KOPT-K1 (cell line): ENCODE data around the gene DUSP12.
"Not testable (repeated sequence)": the region's sequence is repeated elsewhere in the genome, so short reads cannot be mapped to it uniquely, and the experiment has no call there.

ENCODE experiments used
- H3K27ac ChIP-seq: fragments of 200-600 bp; sonication (generic); 2 replicates; pipeline ENCODE4 v1.5.1; 2016; ENCODE audit warnings: antibody characterized with exemption, mild to moderate bottlenecking, low read depth, low read length; ENCODE audit not compliant: poor library complexity, severe bottlenecking
- H3K36me3 ChIP-seq: fragments of 200-600 bp; sonication (generic); 2 replicates; pipeline ENCODE4 v1.5.1; 2017; ENCODE audit warnings: antibody characterized with exemption, mild to moderate bottlenecking, low read length, moderate library complexity; ENCODE audit not compliant: insufficient read depth
- H3K9me3 ChIP-seq: fragments of 200-600 bp; sonication (generic); 2 replicates; pipeline ENCODE4 v1.5.1; 2017; ENCODE audit warnings: antibody characterized with exemption, low read length, mild to moderate bottlenecking; ENCODE audit not compliant: insufficient read depth, poor library complexity, severe bottlenecking

DUSP12 gene

DNA sequence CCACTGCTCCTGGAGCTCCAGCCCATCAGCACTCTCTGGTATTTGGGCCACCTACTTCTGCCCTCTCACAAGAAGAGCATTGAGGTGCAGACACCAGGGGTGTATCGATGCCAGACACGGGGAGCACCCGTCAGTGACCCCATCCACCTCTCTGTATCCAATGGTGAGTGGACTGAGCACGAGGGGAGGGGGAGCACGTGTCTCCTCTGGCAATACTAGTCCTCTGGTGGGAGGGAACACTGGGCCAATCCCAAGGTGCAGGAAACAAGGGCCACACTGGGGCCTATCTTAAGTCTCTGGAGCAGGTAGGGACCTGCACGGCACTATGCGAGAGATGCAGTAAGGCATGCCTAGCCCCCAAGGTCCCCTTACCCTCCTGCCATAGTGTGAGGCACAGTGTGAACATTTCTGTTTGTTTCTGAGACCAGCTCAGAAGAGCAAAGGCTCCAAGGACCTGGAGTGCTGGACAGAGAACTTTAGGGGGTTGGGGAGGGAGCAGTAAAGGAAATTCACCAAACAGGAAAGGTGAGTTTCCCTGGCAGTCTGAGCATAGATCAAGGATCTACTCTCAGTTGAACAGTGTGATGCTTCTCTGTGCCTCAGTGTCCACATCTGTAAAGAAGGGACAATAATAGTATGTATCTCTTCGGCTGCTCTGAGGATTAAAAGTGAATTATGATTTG lies 26.0 kb upstream of the DUSP12 start:
- Histone ChIP-seq H3K9me3 (no peaks in the 10 kb centered on the region), H3K36me3 (no peaks in the 10 kb centered on the region), H3K27ac (no peak overlapping the region)

GRCh38 chr1:161725258-161725907 lies 24.2 kb upstream of the DUSP12 start:
- H3K9me3 ChIP-seq, H3K27ac ChIP-seq, H3K36me3 ChIP-seq: not testable (repeated sequence)

DNA sequence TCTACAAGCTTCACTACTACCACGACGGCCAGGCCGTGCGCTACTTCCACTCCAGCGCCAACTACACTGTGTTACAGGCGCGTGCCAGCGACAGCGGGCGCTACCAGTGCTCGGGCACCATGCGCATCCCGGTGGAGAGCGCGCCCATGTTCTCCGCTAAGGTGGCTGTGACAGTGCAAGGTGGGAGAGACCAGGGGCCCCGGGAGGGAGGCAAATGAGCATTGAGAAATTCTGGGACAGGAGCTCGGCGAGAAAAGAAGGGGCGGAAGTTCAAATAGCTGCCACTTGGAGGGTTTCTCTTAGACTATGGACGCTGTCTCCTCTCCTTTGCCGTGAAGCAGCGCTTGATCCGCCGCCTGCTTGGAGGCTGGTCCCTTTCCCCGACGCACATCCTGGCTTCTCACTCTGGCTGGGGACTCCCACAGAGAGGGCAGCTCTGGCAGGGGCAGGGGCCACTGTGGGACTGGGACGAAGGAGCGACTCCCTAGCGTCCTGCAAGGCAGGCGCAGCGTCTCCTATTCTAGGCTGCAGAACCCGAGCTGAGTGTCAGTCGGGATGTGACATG lies 23.6 kb upstream of the DUSP12 start:
- Histone ChIP-seq H3K9me3 (no peaks in the 10 kb centered on the region), H3K36me3 (no peaks in the 10 kb centered on the region), H3K27ac (no peak overlapping the region)

GRCh38 chr1:161726473-161727255 lies 22.9 kb upstream of the DUSP12 start:
- H3K36me3 ChIP-seq: no peaks in the 10 kb centered on the region
- H3K9me3 ChIP-seq: no peaks in the 10 kb centered on the region
- no peak overlapping the region for H3K27ac ChIP-seq

- Histone ChIP-seq H3K36me3 (no peaks in the 10 kb centered on the region), H3K27ac (no peak overlapping the region), H3K9me3 (no peaks in the 10 kb centered on the region)
Measured at GRCh38 chr1:161727256-161727924, 22.2 kb upstream of the DUSP12 start.

- Histone ChIP-seq H3K27ac (no peak overlapping the region), H3K9me3 (no peaks in the 10 kb centered on the region), H3K36me3 (no peaks in the 10 kb centered on the region)
Measured at GRCh38 chr1:161728376-161729226, 21.0 kb upstream of the DUSP12 start.

DNA sequence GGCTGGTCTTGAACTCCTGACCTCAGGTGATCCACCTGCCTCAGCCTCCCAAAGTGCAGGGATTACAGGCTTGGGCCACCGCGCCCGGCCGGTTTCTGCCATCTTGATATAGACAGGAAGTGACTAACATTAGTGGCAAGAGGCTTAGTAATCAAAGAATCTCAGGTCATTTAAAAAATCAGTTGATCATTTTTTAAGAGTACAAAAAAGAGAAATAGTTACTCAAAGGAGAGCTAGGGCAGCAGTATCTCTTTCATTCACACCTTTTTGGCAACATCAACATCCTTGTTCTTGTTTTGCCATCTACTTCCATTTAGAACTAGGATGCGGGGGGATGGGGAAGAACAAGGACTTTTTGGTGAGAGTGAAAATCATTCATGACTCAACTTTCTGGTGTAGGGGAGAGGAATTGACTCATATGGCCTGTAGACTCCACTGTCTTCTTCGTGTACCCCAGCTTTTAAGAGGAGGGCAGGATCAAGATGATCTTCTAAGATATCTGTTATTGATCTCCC lies 19.5 kb upstream of the DUSP12 start:
- H3K27ac ChIP-seq: no peak overlapping the region
- no peaks in the 10 kb centered on the region for H3K9me3 ChIP-seq
- H3K36me3 ChIP-seq: no peaks in the 10 kb centered on the region

DNA sequence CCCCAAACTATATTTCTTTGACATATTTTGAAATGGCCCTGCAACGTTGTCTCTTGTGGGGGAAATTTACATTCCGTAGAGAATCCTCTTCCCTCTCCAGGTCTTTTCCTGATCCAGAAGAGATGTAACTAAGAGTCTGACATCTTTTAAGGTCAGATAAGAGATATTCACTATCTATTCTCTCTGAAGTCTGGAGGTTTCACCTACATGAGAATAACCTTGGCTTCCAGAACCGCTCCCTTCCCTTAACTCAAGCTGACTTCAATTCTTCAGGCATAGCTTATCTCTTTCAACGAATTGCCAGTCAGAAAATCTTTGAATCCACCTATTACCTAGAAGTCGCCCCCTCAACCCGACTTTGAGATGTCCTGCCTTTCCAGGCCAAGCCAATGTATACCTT lies 18.3 kb upstream of the DUSP12 start:
- Histone ChIP-seq H3K36me3 (no peaks in the 10 kb centered on the region), H3K27ac (no peak overlapping the region), H3K9me3 (no peaks in the 10 kb centered on the region)

- H3K27ac ChIP-seq: no peak overlapping the region
- no peaks in the 10 kb centered on the region for H3K9me3 ChIP-seq
- no peaks in the 10 kb centered on the region for H3K36me3 ChIP-seq
Measured at GRCh38 chr1:161731981-161732718, 17.4 kb upstream of the DUSP12 start.

DNA sequence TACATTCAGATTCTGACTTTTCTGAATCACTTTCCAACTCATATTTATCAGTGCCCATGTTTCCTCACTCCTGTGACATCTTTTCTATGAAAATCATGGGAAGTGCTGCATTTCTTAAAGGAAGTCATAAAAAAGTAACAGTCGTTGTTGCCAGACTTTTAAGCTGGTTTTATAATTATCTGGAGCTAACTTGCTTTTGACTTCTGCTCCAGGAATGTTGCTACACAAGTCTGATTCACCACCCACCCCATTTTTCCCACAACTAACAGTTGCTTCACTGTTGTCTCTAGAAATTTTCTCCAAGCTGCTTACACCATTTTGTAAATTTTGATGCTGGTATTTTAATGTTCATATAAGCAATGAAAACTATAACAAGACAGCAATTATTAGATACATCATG lies 16.1 kb upstream of the DUSP12 start:
- Histone ChIP-seq H3K36me3 (no peaks in the 10 kb centered on the region), H3K9me3 (no peaks in the 10 kb centered on the region), H3K27ac (no peak overlapping the region)

- H3K27ac ChIP-seq: no peak overlapping the region
- no peaks in the 10 kb centered on the region for H3K36me3 ChIP-seq
- H3K9me3 ChIP-seq: no peaks in the 10 kb centered on the region
Measured at GRCh38 chr1:161735837-161736236, 13.7 kb upstream of the DUSP12 start.

GRCh38 chr1:161736335-161736969 lies 13.1 kb upstream of the DUSP12 start:
- H3K36me3 ChIP-seq: no peaks in the 10 kb centered on the region
- H3K9me3 ChIP-seq: no peaks in the 10 kb centered on the region
- H3K27ac ChIP-seq: no peak overlapping the region

DNA sequence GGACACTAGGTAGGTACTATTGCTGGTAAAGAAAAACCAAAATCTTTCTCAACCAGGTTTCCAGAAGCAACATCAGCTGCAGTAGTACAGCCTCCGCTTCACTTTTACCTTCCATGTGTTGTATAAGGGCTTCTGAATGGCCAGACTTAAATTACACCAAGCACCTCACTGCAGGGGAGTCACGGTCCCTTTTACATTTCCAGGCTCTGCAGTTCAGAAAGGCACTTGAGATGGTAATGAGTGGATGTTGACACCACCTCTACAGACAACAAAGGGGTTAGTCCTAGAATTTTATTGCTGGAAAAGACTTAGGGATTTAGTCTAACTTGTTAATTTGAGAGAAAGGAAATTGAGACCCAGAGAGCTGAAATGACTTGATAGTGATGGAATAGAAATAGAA lies 12.0 kb upstream of the DUSP12 start:
- H3K9me3 ChIP-seq: no peaks in the 10 kb centered on the region
- no peaks in the 10 kb centered on the region for H3K36me3 ChIP-seq
- H3K27ac ChIP-seq: no peak overlapping the region
